Measurements from ENCODE around the gene BBC3. TPM values are rescaled to one million over a fixed set of nuclear protein-coding genes. Genes with fewer than 3 reads are reported as not detected.

BBC3 gene
- total RNA-seq, 1 donor from 2014 or later = 11.5 TPM

GRCh38 chr19:47172666-47173455, 58.1 kb downstream of the BBC3 start:
- CTCF ChIA-PET = no interaction called here
- Mint-ChIP-seq H3K9me3 (no peaks in the 10 kb centered on the region), H3K27me3 (no peaks in the 10 kb centered on the region), H3K4me1 (no peaks in the 10 kb centered on the region), H3K4me3 (no peak overlapping the region), H3K27ac (no peak overlapping the region), H3K36me3 (ENCODE audit: low read depth) (peaks cover 73% of the 10 kb centered on the region)
- POLR2A ChIA-PET = no interaction called here
- intact Hi-C loops (cut with micrococcal nuclease) = no loop called here
- no peak for TF ChIP-seq CTCF (IDR thresholded peaks at IDR 0.05)
- DNase-seq = no peak
- no peak for ATAC-seq (ENCODE audit: low read depth)

Other genes with a start within 250 kb of the BBC3 start
- gene NPAS1, start 211.4 kb downstream of the BBC3 start, total RNA-seq = 0.40 and 1.3 TPM in 2 replicates
- 32.0 and 32.4 TPM in 2 replicates for gene TMEM160, start 182.6 kb downstream of the BBC3 start, total RNA-seq
- 83.8 and 89.1 TPM in 2 replicates for gene ZC3H4, start 117.4 kb downstream of the BBC3 start, total RNA-seq
- 64.5 and 67.4 TPM in 2 replicates for gene SAE1, start 100.4 kb downstream of the BBC3 start, total RNA-seq
- 43.7 and 47.1 TPM in 2 replicates for gene CCDC9, start 25.3 kb upstream of the BBC3 start, total RNA-seq
- gene INAFM1, start 43.7 kb upstream of the BBC3 start, total RNA-seq = 9.8 and 11.8 TPM in 2 replicates
- 1.7 and 2.2 TPM in 2 replicates for gene C5AR1, start 78.7 kb upstream of the BBC3 start, total RNA-seq
- 0.22 and 0.42 TPM in 2 replicates for gene C5AR2, start 101.0 kb upstream of the BBC3 start, total RNA-seq
- 17.4 and 20.0 TPM in 2 replicates for gene DHX34, start 118.1 kb upstream of the BBC3 start, total RNA-seq
- not detected in 2 replicates for gene MEIS3, start 188.3 kb upstream of the BBC3 start, total RNA-seq
- gene SLC8A2, start 240.7 kb upstream of the BBC3 start, total RNA-seq = not detected in 2 replicates